Activated naive CD4-positive, alpha-beta T cell treated with anti-CD3 and anti-CD28 coated beads, Interleukin-2, amount 10 ng/mL, durations not matched to agents 7 days and 5 days (primary cell): ENCODE data around the gene ELP6.
"Not testable (repeated sequence)": the region's sequence is repeated elsewhere in the genome, so short reads cannot be mapped to it uniquely, and the experiment has no call there.

Experiments used
- CTCF ChIA-PET: fragments of 350-600 bp; sonication (Branson Sonifier 250); formaldehyde crosslinking; loops from one replicate; lab custom pipeline; 2021; ENCODE audit warnings: antibody characterized with exemption; lab: Charles Lee
- DNase-seq: peaks from one replicate; pipeline ENCODE4 v3.0.0-alpha.2; 2020
- H3K27ac Mint-ChIP-seq: one replicate; pipeline ENCODE4 v1.8.0; 2021; ENCODE audit warnings: mild to moderate bottlenecking, moderate library complexity, mixed read lengths
- H3K27me3 Mint-ChIP-seq: one replicate; pipeline ENCODE4 v1.8.0; 2021; ENCODE audit warnings: mild to moderate bottlenecking, mixed read lengths
- H3K36me3 Mint-ChIP-seq: one replicate; pipeline ENCODE4 v1.8.0; 2021; ENCODE audit warnings: mixed read lengths
- H3K4me1 Mint-ChIP-seq: one replicate; pipeline ENCODE4 v1.8.0; 2021; ENCODE audit warnings: mixed read lengths
- H3K4me3 Mint-ChIP-seq: one replicate; pipeline ENCODE4 v1.8.0; 2021; ENCODE audit warnings: mild to moderate bottlenecking, moderate library complexity, mixed read lengths
- H3K9me3 Mint-ChIP-seq: one replicate; pipeline ENCODE4 v1.8.0; 2021; ENCODE audit warnings: mixed read lengths

ELP6 gene

GRCh38 chr3:47491777-47492176 lies 21.7 kb downstream of the ELP6 start:
- CTCF ChIA-PET, result no interaction called here
- no peak for DNase-seq

GRCh38 chr3:47491186-47491585 lies 22.3 kb downstream of the ELP6 start:
- no peak for DNase-seq
- Mint-ChIP-seq H3K9me3 (no peaks in the 10 kb centered on the region), H3K4me1 (no peaks in the 10 kb centered on the region), H3K27me3 (no peaks in the 10 kb centered on the region), H3K36me3 (peaks cover 14% of the 10 kb centered on the region), H3K4me3 (no peak overlapping the region), H3K27ac (no peak overlapping the region)
- CTCF ChIA-PET, result no interaction called here

More at GRCh38 chr3:47491777-47492176, 21.7 kb downstream of the ELP6 start:
- H3K9me3 Mint-ChIP-seq, result no peaks in the 10 kb centered on the region
- H3K4me3 Mint-ChIP-seq, result no peak overlapping the region
- H3K27ac Mint-ChIP-seq, result no peak overlapping the region
- no peaks in the 10 kb centered on the region for H3K4me1 Mint-ChIP-seq
- no peaks in the 10 kb centered on the region for H3K27me3 Mint-ChIP-seq
- peaks cover 17% of the 10 kb centered on the region for H3K36me3 Mint-ChIP-seq

DNA sequence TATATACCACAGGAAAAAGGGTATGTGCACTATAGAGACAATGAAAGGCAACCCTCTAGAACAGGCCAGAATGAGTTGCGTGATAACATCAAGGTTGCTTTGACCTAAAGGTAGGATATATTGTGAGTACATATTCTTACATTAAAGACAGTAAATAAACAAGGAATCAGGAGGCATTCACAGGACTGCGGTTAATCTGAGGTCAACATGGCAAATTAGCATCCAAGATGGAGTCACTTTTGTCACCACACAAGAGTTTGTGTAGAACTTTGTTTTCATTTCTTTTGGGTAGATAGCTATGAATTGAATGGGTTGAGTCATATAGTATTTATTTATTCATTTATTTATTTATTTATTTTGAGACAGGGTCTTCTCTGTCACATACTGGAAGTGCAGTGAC lies 26.2 kb downstream of the ELP6 start:
- Mint-ChIP-seq H3K27me3 (no peaks in the 10 kb centered on the region), H3K4me3 (no peak overlapping the region), H3K4me1 (no peaks in the 10 kb centered on the region), H3K27ac (peak overlapping the region; percentile 40), H3K36me3 (peaks cover 4% of the 10 kb centered on the region), H3K9me3 (no peaks in the 10 kb centered on the region)
- CTCF ChIA-PET, result no interaction called here
- no peak for DNase-seq

DNA sequence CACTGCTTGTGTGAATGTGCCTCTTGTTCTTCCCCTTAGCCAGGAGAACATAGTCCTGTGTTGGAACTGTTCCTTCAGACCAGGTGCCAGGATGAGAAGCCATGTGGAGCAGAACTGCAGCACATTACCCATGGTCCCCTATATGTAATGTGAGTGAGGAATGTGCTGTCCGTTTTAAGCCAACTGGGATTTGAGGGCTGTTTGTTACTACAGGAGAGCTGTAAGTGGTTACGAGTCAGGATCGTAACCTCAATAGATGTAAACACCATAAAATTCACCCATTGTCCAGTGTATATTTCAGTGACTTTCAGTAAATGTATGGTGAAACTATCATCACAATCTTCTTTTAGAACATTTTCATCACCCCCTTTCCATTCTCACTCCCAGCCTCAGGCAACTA lies 27.7 kb downstream of the ELP6 start:
- CTCF ChIA-PET, result no interaction called here
- Mint-ChIP-seq H3K27me3 (no peaks in the 10 kb centered on the region), H3K4me3 (no peak overlapping the region), H3K9me3 (no peaks in the 10 kb centered on the region), H3K4me1 (no peaks in the 10 kb centered on the region), H3K27ac (no peak overlapping the region), H3K36me3 (peaks cover 4% of the 10 kb centered on the region)
- DNase-seq, result no peak

- no peak overlapping the region for H3K27ac Mint-ChIP-seq
- no peaks in the 10 kb centered on the region for H3K27me3 Mint-ChIP-seq
- DNase-seq, result no peak
- CTCF ChIA-PET, result interaction anchor here (1.2 kb wide), 1 partner anchor 12 kb away, joined by 3 read pairs; no protein-coding TSS in a partner anchor
- H3K4me1 Mint-ChIP-seq, result no peaks in the 10 kb centered on the region
- no peak overlapping the region for H3K4me3 Mint-ChIP-seq
- H3K9me3 Mint-ChIP-seq, result no peaks in the 10 kb centered on the region
- H3K36me3 Mint-ChIP-seq, result no peaks in the 10 kb centered on the region
Measured at GRCh38 chr3:47482366-47482765, 31.1 kb downstream of the ELP6 start.

DNA sequence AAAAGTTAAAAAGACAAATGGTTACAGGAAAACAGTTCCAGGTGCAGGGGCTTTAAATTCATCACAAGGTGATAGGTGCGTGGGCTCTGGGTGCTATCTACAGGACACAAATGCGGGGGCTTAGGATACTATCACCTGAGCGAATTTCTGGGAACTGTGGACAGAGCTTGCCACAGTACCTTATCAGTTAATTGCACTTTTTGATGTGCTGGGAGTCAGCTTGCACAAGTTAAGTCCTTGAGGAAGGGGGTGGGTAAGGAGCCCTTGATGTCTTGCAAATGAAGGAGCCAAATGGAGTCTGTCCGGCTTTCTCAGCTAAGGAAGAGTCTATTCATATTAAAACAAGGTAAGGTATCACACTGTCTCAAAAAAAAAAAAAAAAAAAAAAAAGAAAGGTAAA lies 31.7 kb downstream of the ELP6 start:
- H3K4me3 Mint-ChIP-seq, H3K36me3 Mint-ChIP-seq, H3K27ac Mint-ChIP-seq, DNase-seq, H3K4me1 Mint-ChIP-seq, H3K27me3 Mint-ChIP-seq, H3K9me3 Mint-ChIP-seq: not testable (repeated sequence)
- CTCF ChIA-PET, result interaction anchor here (1.2 kb wide), 1 partner anchor 12 kb away, joined by 3 read pairs; no protein-coding TSS in a partner anchor

DNA sequence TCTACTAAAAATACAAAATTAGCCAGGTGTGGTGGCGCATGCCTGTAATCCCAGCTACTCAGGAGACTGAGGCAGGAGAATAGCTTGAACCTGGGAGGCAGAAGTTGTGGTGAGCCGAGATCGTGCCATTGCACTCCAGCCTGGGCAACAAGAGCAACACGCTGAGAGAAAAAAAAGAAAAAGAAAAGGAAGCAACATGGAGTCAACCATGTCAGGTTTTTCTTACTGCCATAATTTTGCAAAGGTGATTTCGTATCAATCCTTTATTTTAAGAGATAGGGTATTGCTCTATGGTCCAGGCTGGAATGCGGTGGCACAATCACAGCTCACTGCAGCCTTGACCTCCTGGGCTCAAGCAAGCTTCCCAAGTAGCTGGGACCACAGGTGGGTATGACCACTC lies 33.2 kb downstream of the ELP6 start:
- CTCF ChIA-PET, result interaction anchor here (1.1 to 1.6 kb wide), 2 partner anchors 13 to 44 kb away, joined by 3 to 4 read pairs; no protein-coding TSS in a partner anchor
- not testable (repeated sequence) for H3K27ac Mint-ChIP-seq, H3K36me3 Mint-ChIP-seq, H3K4me3 Mint-ChIP-seq, H3K9me3 Mint-ChIP-seq, H3K4me1 Mint-ChIP-seq, DNase-seq, H3K27me3 Mint-ChIP-seq

GRCh38 chr3:47479826-47480160 lies 33.7 kb downstream of the ELP6 start:
- Mint-ChIP-seq H3K27me3 (no peaks in the 10 kb centered on the region), H3K36me3 (peaks cover 2% of the 10 kb centered on the region), H3K4me3 (no peak overlapping the region), H3K9me3 (no peaks in the 10 kb centered on the region), H3K4me1 (peaks cover 14% of the 10 kb centered on the region), H3K27ac (no peak overlapping the region)
- no peak for DNase-seq
- CTCF ChIA-PET, result interaction anchor here (1.1 to 1.6 kb wide), 2 partner anchors 14 to 43 kb away, joined by 3 to 4 read pairs; no protein-coding TSS in a partner anchor

GRCh38 chr3:47478022-47478421 lies 35.5 kb downstream of the ELP6 start:
- H3K4me3 Mint-ChIP-seq, result no peak overlapping the region
- CTCF ChIA-PET, result interaction anchor here (1.5 kb wide), 1 partner anchor 57 kb away, joined by 4 read pairs; no protein-coding TSS in a partner anchor
- peaks cover 2% of the 10 kb centered on the region for H3K36me3 Mint-ChIP-seq
- H3K9me3 Mint-ChIP-seq, result no peaks in the 10 kb centered on the region
- DNase-seq, result no peak
- peaks cover 26% of the 10 kb centered on the region for H3K4me1 Mint-ChIP-seq
- H3K27me3 Mint-ChIP-seq, result no peaks in the 10 kb centered on the region
- H3K27ac Mint-ChIP-seq, result no peak overlapping the region

DNA sequence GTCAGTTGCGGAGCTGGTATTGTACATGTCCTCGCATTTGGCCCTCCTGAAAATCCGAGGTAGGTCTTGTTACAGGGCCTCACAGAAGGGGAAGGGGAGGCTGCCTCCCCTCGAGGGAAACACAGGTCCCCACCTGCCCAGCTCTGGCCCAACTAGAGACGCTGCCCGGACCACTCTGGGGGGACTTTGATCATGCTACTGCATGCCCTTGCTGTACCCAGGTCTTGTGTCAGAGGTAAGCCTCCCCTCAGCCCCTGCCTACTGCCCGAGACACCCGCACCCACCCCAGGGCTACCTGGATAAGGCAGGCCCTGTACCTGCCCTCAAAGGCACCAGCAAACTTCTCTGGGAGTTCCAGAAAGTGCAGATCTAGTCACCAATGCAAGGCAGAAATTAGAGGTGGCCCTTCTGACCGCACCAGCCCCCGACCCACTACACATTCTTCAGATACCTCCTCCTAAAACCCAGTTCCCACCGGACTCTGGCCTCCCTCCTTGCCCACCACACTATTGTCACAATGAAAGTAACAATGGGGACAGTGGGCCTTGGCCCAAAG lies 36.8 kb downstream of the ELP6 start:
- DNase-seq, result no peak
- no peaks in the 10 kb centered on the region for H3K27me3 Mint-ChIP-seq
- peak overlapping the region; percentile 91 for H3K4me3 Mint-ChIP-seq
- CTCF ChIA-PET, result interaction anchor here (0.9 to 2.9 kb wide), 4 partner anchors 35 to 56 kb away, joined by 3 to 40 read pairs (median 4); no protein-coding TSS in a partner anchor
- peaks cover 2% of the 10 kb centered on the region for H3K36me3 Mint-ChIP-seq
- peaks cover 31% of the 10 kb centered on the region for H3K4me1 Mint-ChIP-seq
- peak overlapping the region; percentile 85 for H3K27ac Mint-ChIP-seq
- H3K9me3 Mint-ChIP-seq, result no peaks in the 10 kb centered on the region

- peaks cover 2% of the 10 kb centered on the region for H3K36me3 Mint-ChIP-seq
- DNase-seq, result no peak
- CTCF ChIA-PET, result interaction anchor here (0.9 to 2.9 kb wide), 4 partner anchors 35 to 55 kb away, joined by 3 to 40 read pairs (median 4); no protein-coding TSS in a partner anchor
- no peaks in the 10 kb centered on the region for H3K27me3 Mint-ChIP-seq
- H3K4me3 Mint-ChIP-seq, result peak overlapping the region; percentile 91
- no peaks in the 10 kb centered on the region for H3K9me3 Mint-ChIP-seq
- peak overlapping the region; percentile 85 for H3K27ac Mint-ChIP-seq
- peaks cover 31% of the 10 kb centered on the region for H3K4me1 Mint-ChIP-seq
Measured at GRCh38 chr3:47476330-47476626, 37.2 kb downstream of the ELP6 start.

DNA sequence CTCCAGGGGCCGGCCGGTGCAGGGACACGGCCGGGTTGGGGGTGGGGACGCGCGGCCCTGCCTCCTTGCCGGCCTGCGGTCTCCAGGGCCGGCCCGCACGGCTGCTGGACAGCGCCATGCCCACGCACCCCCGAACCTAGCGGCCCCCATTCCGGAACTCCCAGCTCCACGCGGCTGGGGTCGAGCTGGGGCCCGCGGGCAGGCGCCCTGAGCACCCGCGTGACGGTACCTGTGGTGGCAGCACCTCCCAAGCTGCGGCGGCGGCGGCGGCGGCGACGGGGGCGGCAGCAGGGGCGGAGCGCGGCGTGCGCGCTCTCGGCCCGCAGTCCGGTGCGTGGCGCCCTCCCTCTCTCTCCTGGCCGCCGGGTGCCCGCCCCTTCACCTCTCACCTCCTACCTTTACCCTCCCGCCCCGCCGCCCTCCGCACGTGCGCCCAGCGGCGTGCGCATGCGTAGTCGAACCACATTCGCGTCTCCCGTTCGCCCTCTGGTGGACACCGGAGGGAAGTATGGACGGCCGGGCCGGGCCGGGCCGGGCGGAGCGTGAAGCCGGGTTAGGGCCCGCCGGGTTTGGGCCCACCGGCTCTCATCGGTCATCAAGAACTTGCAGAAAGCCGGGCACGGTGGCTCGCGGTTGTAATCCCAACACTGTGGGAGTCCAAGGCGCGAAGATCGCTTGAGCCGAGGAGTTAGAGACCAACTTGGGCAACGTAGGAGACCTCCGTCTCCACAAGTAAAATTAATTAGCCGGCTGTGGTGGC lies 37.8 kb downstream of the ELP6 start, which contains the start of gene SCAP:
SCAP (minus strand) TSS at position 372 of the 760 bp plus-strand sequence. CDS start 32,948 bp downstream, outside the sequence.
- Mint-ChIP-seq H3K36me3 (peaks cover 2% of the 10 kb centered on the region), H3K27ac (peak within 1 kb of the TSS; percentile 89), H3K9me3 (no peaks in the 10 kb centered on the region), H3K4me3 (peak within 1 kb of the TSS; percentile 94), H3K27me3 (no peaks in the 10 kb centered on the region), H3K4me1 (peaks cover 31% of the 10 kb centered on the region)
- CTCF ChIA-PET, result interaction anchor here (0.8 to 2.9 kb wide), 7 partner anchors 34 to 326 kb away, joined by 3 to 40 read pairs (median 3); partner anchors contain the start of gene ELP6
- DNase-seq, result peak; percentile 97

- Mint-ChIP-seq H3K4me1 (peaks cover 31% of the 10 kb centered on the region), H3K9me3 (no peaks in the 10 kb centered on the region), H3K27me3 (no peaks in the 10 kb centered on the region), H3K4me3 (peak overlapping the region; percentile 94), H3K27ac (peak overlapping the region; percentile 89), H3K36me3 (peaks cover 2% of the 10 kb centered on the region)
- DNase-seq, result peak; percentile 26
- CTCF ChIA-PET, result interaction anchor here (0.8 to 2.9 kb wide), 4 partner anchors 38 to 327 kb away, joined by 3 to 40 read pairs (median 4); partner anchors contain the start of gene ELP6
Measured at GRCh38 chr3:47475029-47475569, 38.4 kb downstream of the ELP6 start.

DNA sequence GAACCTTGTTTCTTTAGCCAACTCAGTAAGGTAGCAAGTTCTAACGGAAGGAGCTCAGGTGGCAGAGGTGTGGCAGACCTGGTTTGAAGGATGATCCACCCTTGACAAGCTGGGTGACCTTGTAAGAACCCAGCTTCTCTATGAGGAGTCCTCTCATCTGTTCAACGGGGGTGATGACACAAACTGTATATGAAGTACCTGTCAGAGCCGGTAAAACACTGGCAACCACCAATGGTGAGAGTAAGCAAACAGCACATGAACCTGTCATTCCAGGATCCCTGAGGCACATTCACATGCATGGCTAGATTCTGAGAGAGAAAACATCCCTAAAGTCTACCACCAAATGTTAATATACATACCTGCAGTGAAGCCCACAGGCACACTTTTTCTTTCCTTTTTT lies 40.1 kb downstream of the ELP6 start:
- Mint-ChIP-seq H3K27ac (no peak overlapping the region), H3K9me3 (peaks cover 2% of the 10 kb centered on the region)

More for the DNA sequence above, 40.1 kb downstream of the ELP6 start:
- no peaks in the 10 kb centered on the region for H3K27me3 Mint-ChIP-seq
- peaks cover 32% of the 10 kb centered on the region for H3K4me1 Mint-ChIP-seq
- no peak for DNase-seq
- H3K36me3 Mint-ChIP-seq, result peaks cover 3% of the 10 kb centered on the region
- CTCF ChIA-PET, result interaction anchor here (1.4 kb wide), 1 partner anchor 52 kb away, joined by 10 read pairs; no protein-coding TSS in a partner anchor
- H3K4me3 Mint-ChIP-seq, result peak overlapping the region; percentile 43
